Suprapubic skin (tissue), 4 donors: ENCODE data around the gene OR52W1.

Source experiments
- EP300 ChIP-seq: sonication (generic); formaldehyde crosslinking; IDR thresholded peaks from one replicate; pipeline ENCODE4 v1.6.1; 2017; ENCODE audit warnings: antibody characterized with exemption
- POLR2A ChIP-seq, 2 donors: fragments of 450-650 bp; IDR thresholded peaks; one replicate each; pipeline ENCODE4 v1.6.1; 2017; ENCODE audit warnings: antibody characterized with exemption in 2 of 2, mild to moderate bottlenecking in 2 of 2, moderate library complexity in 2 of 2
- POLR2AphosphoS5 ChIP-seq, 3 donors: sonication (generic); formaldehyde crosslinking; IDR thresholded peaks; one replicate each; pipeline ENCODE4 v1.6.1; 2017; ENCODE audit warnings: antibody characterized with exemption in 3 of 3
- TF ChIP-seq, protein P1 (sequence below), 2 donors: fragments of 200-600 bp in 1 of 2; fragments of 450-650 bp in 1 of 2; sonication (generic) in 1 of 2; IDR thresholded peaks; one replicate each; pipeline ENCODE4 v1.5.1; 2016 to 2019; ENCODE audit warnings: antibody characterized with exemption in 2 of 2, mild to moderate bottlenecking in 1 of 2, moderate library complexity in 1 of 2

- TF ChIP-seq, protein P1, sequence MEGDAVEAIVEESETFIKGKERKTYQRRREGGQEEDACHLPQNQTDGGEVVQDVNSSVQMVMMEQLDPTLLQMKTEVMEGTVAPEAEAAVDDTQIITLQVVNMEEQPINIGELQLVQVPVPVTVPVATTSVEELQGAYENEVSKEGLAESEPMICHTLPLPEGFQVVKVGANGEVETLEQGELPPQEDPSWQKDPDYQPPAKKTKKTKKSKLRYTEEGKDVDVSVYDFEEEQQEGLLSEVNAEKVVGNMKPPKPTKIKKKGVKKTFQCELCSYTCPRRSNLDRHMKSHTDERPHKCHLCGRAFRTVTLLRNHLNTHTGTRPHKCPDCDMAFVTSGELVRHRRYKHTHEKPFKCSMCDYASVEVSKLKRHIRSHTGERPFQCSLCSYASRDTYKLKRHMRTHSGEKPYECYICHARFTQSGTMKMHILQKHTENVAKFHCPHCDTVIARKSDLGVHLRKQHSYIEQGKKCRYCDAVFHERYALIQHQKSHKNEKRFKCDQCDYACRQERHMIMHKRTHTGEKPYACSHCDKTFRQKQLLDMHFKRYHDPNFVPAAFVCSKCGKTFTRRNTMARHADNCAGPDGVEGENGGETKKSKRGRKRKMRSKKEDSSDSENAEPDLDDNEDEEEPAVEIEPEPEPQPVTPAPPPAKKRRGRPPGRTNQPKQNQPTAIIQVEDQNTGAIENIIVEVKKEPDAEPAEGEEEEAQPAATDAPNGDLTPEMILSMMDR (IDR thresholded peaks at IDR 0.05), result no peak
- TF ChIP-seq POLR2A (IDR thresholded peaks at IDR 0.05) (no peak), POLR2AphosphoS5 (IDR thresholded peaks at IDR 0.05) (no peak), EP300 (no peak)
These were observed 49.2 kb downstream of the OR52W1 start for GRCh38 chr11:6248248-6248647.
